GDM1 (cell line): ENCODE results near the gene STK25.
"Not testable (repeated sequence)": the region's sequence is repeated elsewhere in the genome, so short reads cannot be mapped to it uniquely, and the experiment has no call there.

Source experiments
- DNase-seq: peaks from one replicate; lab custom pipeline; 2025; lab: John Stamatoyannopoulos, UW

STK25 gene

DNA sequence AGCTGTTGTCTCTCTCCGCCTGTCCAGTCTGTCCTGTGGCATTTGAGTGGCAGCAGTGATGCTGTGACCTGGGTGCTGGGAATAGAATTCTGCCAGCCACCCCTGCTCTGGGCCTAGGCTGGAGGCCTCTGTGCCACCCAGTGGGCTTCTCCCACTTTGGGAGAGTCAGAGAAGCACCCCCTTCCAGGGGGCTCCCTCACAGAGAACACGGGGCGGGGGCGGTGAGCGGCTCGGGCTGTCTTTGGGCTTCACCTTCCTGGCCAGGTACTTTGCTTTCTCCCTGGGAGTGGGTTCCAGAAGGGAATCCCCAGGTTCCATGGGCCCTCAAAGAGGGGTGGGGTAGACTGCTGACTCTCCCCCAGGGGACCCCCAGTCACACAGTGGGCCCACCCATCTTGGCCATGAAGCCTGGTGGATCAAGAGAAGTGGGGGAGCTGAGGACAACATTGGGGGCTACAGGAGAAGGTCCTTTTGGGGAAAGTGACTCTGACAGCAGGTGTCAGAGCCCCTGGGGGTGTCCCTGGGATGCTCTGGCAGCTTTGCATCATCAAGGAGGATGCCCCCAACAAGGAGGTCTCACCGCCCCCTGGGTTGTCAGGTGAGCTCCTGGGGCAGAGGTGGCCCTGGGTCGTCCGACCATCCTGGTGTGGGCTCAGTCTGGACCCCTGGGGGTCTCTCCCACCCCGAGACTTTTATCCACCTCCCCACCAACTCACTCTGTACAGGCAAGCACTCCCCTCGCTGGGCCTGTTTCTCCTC, 31.4 kb upstream of the STK25 start:
- no peak for DNase-seq

DNA sequence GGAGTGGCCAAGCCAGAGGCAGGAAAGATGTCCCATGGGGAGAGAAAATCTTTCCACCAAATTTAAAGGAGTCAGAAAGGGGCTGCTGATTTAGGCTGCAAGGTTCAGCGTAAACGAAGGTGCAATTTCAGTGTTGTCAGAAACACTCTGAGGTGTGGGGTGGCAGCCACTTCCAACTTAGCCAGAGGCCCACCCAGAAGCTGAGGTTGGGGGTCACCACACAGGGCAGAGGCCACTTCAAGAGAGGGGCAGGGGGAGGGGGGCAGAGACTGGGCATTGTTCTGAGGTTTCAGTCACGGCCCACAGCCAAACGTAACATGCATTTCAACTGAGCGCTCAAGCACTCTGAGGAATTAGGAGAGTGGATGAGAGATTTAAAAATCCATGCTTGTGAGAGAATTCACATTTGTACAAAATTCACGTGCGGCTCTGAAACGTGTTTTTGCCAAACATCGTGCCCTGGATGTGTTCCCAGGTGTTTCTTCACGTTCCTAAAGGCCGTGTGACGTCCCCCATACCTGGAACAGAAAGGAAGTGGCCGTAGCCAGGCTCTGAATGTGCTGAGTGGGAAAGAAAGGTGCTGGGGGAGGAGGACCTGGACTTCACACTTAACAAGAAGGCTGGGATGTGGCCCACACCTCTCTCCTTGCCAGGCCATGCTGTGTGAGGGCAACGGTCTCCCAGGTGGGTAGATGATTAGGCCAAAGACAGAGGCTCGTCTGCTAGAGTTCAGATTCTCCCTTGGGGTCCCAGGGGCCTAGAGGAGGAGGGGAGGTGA, 30.6 kb upstream of the STK25 start:
- DNase-seq: no peak

DNA sequence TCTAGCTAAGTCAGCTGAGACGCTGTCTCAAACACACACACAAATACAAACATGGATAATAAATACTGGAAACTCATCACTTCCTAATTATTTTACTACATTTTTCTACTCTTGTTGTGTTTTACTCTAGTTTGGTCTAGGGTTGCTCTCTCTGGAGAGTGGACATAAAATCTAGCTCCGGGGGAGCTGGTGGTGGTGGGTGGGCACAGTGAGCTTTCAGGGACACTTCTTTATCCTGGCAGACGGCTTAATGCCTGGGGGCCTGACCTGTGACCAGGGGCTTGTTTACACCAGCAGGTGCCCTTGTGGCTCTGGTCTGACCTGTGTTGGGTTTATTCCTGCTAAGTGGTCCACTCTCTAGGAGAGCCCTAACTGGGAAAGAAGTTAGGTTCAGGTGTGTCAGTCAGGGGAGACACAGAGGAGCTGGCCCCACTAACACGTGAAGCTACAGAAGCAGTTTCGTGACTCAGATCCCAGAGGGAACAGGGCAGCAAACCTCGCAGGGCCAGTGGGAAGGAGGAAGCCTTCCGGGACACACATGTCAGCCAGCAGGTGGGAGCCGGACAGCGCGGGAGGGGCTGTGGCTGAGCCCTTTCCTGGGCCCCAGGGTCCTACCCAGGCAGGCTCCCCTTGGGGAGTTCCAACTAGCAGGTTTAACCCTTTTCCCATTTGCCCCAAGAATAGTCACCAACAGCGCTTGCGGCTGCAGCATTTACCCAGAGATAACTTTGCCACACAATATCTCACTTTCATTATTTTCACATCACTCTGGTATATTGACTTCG, 27.7 kb upstream of the STK25 start:
- DNase-seq: no peak

DNA sequence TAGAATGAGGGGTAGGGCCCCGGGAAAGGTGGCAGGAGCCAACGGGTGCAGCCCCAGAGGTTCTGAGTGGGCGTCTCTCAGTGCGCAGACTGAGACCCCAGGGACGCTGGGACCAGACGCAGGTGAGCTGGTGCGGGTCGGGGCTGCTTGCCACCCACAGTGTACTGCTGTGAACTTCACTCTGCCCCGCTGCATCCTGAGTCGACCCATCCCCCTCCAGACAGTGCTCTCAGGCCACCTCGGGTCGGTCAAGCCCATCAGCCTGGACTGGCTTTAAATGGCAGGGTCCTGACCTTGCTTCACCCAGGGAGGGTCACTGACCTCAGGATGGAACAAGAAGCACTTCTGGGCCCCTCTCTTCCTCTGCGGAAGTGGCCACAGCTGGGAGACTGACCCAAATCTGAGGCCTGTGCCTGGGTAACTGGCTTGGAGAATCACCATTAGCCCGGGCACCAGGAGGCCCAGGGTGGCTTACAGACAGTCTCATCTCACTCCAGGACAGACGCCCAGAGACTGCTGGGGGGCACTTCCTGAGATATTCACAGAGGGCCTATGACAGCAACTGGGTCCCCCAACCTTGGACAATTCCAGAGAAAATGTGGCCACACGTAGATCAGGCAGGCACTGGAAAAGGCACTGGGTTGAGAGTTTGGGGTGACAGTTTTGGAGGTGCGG, 26.5 kb upstream of the STK25 start:
- DNase-seq: no peak

DNA sequence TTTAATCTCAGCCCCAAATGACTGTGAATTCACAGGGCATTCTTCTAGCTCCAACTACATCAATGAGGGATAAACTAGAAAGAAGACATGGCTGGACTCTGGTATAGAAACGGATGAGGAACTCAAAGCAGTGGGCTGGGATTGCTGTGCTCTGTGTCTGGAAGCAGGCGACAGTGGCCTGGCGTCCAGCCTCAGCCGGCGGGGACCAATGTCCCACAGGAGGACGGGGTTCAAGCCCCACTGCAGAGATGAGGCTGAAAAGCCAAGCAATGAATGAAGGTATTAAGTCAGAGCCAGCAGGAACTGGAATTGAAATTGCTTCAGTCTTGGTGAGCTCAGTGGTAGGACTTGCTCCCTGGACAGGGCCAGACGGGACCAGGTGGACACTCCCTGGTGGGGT, 25.9 kb upstream of the STK25 start:
- DNase-seq: no peak

DNA sequence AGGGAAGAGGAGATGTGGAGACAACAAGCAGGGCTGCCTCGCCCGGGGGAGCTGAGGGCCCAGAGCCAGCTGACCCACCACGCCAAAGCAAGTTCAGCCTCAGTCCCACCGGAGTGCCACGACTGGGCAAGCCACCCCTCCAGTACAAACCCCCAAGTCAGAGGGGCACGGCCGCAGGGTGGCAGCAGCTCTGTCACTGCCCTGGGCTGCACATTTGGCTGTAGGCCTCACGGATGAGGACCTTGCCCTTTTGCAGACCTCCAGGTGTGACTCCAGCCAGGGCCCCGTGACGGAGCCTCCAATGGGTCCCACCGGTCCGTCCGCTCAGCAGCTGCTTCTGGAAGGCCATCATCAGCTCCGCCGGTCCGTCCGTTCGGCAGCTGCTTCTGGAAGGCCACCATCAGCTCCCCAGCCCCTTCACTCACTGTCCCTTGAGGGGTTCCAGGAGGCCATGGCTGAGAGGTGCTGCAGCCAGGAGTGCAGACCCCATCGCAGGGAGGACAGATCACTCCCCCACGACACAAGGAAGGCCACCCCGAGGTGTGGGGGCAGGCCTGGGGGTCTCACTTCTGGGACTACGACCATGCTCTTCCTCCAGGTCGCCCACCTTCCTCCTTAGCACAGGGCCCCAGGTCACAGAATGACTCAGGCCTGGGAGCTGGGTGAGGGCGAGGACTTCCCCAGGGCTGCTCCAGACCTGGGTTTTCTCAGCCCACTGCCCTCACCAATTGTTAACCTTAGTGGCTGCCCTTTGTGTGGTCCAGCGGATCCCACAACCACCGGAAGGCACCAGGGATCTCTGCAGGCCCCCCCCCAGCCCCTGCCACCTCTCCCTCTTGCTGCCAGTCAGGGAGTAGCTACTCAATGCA, 24.6 kb upstream of the STK25 start:
- DNase-seq: no peak

DNA sequence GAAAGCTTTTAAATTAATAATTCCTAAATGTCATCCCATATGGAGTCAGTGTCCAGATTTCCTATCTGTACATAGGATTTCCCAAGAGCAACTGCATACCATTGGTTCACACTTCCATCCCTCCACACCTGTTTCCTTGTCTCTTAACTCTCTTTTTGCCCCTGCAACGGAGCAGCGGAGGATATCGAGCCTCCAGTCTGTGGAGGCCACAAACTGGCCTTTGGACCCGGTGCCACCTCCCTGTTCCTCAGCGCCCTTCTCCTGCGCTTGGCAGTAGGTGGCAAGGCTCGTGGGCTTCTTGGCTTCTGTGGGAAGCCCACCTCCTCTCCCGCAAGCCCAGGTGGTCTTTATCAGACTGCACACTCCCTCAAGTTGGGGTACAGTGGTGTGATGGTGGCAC, 23.8 kb upstream of the STK25 start:
- no peak for DNase-seq

DNA sequence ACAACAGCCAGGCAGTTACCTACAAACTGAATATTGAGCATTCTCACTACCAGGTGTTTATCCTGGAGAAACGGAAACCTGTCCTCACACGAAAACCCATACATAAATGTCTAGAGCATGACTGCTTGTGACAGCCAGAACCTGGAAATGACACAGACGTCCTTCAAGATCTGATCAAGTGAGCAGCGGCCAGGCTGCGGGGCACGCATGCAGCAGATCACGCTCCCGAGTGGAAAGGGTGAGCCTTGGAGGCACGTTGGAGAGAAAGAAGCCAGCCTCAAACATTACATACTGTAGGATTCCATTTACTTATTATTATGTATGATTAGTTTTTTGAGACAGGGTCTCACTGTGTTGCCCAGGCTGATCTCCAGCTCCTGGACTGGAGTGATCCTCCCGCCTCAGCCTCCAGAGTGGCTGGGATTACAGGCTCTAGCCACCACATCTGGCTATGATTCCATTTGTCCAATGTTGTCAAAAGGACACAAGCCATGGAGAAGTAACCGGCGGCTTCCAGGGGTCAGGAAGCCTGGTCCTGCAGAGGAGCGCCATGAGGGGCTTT, 22.9 kb upstream of the STK25 start:
- DNase-seq: no peak

DNA sequence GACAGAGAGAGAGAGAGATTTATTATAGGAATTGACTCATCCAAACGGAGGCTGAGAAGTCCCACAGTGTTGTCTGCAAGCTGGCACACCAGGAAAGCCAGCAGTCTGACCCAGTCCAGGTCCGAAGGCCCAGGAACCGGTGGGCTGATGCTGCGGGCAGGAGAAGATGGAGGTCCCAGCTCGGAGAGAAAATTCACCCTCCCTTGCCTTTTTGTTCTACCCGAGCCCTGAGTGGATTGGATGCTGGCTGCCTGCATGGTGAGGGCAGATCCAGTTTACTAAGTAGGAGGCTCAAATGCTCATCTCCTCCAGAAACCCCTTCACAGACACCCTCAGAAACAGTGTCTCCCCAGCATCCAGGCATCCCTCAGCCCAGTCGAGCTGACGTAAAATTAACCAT, 22.2 kb upstream of the STK25 start:
- DNase-seq: no peak

DNA sequence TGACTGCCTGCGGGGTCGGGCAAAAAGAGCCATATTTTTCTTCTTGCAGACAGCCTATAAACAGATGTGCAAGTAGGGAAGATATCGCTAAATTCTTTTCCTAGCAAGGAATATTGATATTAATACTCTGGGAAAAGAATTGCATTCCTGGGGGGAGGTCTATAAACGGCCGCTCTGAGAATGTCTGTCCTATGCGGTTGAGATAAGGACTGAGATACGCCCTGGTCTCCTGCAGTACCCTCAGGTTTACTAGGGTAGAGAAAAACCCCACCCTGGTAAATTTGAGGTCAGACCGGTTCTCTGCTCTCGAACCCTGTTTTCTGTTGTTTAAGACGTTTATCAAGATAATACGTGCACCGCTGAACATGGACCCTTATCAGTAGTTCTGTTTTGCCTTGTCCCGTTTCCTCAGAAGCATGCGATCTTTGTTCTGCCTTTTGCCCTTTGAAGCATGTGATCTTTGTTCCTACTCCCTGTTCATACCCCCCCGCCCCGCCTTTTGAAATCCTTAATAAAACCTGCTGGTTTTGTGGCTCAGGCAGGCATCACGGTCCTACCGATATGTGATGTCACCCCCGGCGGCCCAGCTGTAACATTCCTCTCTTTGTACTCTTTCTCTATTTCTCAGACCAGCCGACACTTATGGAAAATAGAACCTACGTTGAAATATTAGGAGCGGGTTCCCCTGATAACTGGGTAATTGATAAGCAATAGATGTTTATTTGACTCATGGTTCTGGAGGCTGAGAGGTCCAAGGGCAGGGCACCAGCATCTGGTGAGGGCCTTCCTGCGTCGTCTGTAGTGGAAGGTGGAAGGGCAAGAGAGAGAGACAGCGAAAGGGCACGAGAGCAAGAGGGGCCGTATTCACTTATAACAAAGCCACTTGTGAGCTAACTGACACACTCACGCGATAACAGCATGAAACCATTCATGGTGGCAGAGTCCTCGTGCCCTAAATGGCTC, 17.7 kb upstream of the STK25 start:
- DNase-seq: not testable (repeated sequence)

DNA sequence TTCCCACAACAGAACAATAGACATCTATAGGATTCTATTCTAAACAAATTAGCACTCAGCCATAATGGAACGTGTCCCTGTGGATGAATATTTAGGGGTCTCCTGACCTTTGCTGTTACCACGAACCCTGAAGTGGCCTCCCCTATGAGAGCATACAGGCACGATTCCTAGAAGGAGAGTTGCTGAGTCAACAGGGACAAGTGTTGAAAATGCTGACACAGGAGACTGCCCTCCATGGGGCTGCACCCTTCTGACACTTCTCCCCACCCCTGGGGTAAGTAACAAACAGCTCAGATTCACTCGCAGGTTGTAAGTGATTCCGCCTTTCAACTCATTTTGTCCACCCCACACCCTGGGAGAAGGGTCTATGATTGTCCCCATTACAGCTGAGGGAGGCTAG, 14.1 kb upstream of the STK25 start:
- DNase-seq: no peak

DNA sequence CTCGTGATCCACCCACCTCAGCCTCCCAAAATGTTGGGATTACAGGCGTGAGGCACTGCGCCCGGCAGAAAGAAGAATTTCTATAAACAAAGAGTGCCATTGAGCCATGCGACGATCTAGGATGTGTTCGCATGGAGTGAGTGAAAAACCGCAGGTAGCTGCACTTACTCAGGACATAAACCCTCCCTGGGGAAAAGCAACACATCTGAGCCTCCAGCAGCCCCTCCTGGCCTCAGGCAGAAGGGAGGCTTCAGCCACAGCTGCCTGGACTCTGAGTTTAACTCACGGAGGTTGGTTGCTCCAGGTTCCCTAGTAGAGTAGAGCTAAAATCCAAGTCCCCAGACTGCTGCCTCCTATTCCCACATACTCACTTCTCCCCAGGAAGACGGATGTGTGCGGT, 11.3 kb upstream of the STK25 start:
- no peak for DNase-seq

DNA sequence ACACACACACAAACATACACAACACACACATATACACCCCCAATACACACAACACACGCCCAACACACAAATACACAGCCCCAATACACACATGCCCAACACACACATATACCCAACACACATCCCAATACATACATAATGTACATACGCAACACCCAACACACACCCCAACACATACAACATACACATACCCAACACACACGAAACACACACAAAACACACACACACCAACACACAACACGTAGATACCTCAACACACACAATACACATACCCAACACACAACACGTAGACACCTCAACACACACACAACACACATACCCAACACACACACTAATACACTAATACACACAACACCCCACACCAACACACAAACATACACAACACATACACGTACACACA, 8.9 kb upstream of the STK25 start:
- no peak for DNase-seq

DNA sequence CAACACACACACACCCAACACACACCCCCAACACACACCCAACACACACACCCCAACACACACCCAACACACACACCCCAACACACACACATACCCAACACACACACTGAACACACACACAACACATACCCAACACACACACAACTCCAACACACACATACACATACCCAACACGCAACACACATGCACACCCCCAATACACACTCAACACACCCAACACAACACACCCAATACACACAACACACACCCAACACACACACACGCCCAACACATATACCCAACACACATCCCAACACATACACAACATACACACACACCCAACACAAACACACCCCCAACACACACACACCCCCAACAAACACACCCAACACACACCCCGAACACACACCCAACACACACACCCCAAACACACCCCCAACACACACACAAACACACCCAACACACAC, 8.2 kb upstream of the STK25 start:
- no peak for DNase-seq

DNA sequence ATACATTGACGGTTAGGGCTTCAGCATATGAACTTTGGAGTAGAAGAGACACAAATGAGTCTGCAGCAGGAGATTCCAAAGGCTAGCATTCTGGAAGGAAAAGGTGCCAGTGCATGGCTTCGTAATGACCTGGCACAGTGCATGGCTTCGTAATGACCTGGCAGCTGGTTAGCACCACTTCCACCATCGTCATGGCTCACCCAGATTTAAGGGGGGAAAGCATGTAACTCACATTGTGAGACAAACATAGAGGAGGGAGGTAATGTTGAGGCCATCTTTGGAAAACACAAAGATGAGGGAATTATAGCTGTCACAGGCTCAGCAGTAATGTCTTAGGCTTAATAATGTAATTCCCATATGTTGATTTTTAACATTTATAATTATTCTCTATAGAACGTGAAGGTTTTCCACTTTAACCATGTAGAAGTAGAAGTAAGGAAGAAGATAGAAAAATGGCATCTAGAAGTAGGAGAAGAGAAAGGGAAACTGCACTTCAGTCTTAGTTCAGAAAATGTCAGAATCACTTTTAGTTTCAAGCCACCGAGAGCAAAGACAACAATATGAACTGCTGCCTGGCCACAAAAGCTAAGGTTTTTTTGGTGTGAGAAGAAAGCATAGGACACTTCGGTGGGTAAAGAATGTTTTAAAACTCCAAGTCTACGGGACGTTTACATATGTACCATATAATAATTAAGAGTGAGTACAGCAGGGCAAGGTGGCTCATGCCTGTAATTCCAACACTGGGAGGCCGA, 6.8 kb upstream of the STK25 start:
- DNase-seq: no peak

DNA sequence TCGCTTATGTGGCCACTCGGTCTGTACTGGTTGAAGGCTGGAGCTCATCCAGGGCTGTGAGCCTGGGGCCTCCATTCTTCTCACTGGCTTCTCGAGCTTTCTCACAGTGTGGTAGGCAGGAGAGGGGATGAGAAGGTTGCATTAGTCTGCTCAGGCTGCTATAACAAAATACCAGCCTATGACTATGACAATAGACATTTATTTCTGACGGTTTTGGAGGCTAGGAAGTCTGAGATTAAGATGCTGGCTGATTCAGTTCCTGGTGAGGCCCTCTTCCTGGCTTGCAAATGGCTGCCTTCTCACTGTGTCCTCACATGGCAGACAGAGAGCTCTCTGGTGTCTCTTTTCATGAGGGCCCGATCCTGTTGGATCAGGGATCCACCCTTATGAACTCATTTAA, 6.2 kb upstream of the STK25 start:
- DNase-seq: no peak

DNA sequence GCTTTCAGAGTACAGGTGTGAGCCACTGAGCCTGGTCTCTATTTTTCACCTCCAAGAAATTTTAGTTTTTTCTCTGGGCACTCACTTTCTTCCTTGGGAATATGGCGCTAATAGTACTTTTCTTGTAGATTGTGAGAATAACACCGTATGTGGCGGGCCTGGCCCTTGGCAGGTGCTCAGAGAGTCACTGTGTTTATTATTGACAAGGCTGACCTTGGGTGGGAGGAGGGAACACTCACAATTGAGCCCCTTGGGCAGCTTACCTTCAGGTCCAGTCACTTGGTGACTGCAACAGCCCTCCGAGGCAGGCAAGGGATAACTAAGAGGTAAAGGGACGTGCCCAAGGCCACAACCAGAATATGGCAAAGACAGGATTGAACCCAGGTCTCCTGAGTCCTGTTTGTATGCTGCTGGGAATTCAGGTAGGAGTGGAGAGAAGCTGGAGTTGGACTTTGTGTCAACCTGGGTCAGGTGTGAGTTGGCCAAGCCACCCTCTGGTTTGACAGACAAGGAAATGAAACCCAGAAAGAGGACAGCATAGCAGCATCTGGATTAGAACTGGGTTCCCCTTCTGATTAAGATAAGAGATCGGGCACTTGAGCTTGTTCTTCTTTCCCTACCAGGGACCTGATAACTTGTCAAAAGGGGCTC, 2.8 kb upstream of the STK25 start:
- no peak for DNase-seq

DNA sequence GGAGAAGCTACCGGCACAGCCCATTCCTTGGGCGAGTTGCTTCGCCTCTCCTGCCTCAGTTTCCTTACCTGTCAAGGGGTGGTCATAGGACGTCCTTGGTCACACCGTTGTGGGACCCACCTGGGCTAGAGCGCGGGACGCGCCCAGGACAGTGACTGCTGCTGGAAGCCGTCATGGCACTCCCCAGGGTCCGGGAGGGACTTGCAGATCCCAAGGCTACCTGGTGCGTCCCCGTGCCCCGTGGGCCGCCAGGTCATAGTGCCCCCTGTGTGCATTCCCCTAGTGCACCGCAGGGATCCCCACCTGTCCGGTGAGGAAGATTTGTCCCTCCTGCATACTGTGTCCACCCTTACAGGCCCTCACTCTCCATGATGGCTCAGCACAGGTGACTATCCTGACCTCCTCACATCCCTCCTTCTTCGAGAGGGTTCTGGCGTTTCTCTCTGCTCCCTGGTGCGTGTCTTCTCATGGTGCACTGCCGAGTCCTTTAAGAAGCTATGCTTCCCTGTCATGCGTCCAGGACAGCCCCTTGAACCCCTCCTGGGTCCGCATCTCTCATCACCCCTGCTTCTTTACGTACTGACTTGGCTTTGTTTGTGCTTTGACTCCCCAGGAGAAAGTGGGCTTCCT, 886 bp upstream of the STK25 start:
- no peak for DNase-seq
